NCI-H82 treated with DMSO at 0.1 percent for 48 hours (cell line): ENCODE results near the gene FCN3.
A peak's percentile ranks its signal among the peaks of the same experiment; 100 is the strongest.
"Not testable (repeated sequence)": the region's sequence is repeated elsewhere in the genome, so short reads cannot be mapped to it uniquely, and the experiment has no call there.

Source experiments
- DNase-seq: peaks from one replicate; lab custom pipeline; 2025; ENCODE audit not compliant: unreplicated experiment; lab: John Stamatoyannopoulos, UW

FCN3 gene

DNA sequence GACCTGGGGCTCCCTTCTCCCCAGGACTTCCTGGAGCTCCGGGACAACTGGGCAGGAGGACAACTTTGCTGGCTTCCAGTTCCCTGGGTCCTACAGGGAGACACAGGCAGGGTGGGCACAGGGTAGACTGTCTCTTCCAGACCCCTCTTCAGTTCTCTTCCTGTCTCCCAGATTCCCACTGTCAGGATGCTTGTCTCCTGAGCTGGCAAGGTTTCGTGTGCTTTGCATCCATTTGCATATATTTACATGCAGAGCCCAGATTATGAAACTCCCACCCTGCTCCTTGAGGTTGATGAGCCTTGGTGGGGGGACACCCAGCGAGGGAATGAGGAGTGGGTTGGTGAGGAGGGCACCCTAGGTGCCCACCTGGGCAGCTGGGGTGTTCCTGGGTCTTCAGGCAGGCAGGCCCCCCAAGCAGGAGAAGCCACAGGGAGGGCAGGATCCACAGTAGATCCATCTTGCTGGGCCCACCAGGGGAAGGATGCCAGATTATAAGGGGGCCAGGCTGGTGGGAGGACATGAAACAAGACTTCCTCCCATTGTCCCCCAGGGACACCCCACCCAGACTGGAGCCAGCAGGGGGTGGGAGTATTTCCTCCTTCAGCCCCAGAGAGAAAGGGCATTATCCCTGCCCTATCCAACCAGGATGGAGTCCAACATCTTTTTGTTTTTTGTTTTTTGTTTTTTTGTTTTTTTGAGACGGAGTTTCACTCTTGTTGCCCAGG, at the start of gene FCN3:
FCN3 (minus strand) TSS at position 463 of the 725 bp plus-strand sequence; CDS start at position 457, 6 bp downstream.
- DNase-seq = no peak

DNA sequence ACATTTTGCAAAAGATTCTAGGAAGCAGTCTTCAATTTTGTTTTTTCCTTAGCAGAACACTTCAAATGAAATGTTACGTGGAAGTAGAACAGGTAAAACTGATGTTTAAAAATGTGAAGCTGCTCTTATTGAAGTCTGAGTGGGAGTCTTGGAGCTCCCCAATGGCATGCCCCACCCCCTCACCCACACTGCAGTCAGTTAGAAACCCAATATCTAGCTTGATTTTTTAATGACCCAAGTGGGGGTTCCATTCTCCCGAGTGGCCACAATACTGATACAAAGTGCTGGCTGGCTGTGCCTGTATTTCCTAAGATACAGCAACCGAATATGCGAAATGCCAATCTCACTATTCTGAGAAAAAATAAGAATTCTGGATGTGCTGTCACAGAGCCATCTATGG, 49.1 kb upstream of the FCN3 start:
- DNase-seq = no peak

DNA sequence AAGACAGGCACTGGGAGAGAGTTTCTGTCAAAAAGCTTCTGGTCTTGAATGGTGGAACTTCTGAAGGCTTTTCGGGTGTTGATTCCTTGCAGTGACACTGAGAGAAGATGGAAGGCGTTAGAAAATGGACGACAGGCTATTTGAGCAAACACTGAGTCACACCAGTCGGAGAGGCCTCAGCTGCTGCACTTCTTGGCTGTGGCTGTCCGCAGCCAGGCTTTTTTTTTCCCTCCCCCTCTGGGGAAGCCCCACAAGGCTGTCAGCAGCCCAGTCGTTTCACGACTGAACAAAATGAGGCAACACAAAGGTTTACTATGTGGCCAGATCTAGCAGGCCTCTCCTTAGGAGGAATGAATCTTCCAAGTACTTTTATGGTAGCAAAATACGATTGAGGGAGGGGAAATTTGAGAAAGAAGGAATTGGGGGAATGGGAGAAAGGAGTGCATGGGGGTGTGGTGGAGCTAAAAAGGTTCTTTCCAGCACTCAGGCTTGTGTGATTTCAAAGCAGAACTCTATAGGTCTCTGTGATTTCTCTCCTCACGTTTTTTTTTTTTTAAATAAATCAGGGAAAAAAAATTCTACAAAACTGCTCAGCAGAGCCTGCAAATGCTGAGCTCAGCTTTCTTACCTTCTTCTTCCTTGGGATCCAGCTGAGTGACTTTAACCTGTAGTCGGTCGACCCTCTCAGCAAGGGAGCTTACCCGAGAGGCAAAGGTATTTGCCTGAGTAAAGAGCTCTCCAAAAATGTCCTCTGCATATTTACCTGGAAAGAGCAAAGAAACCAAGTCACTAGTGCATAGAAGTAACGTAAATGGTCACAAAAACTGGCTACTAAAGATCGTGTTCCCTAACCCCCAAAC, 43.9 kb upstream of the FCN3 start:
- DNase-seq = no peak

DNA sequence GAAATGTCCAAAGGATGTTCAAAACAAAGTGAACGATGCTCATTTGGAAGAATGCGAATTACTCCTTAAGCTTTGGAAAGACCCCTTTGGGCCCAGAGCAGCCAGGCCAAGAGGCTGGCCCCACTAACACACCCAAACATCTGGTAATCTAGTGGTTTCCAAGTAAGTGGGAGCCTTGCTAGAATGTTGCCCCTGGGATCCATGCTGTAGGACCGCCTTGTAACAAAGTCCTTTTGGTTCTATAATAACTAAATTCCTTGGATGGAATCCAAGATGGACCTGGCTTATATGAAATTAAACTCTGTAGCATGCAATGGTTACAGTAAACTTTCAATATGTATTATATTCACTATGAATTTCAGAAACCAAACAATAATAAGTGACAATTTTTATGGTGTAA, 43.1 kb upstream of the FCN3 start:
- no peak for DNase-seq

DNA sequence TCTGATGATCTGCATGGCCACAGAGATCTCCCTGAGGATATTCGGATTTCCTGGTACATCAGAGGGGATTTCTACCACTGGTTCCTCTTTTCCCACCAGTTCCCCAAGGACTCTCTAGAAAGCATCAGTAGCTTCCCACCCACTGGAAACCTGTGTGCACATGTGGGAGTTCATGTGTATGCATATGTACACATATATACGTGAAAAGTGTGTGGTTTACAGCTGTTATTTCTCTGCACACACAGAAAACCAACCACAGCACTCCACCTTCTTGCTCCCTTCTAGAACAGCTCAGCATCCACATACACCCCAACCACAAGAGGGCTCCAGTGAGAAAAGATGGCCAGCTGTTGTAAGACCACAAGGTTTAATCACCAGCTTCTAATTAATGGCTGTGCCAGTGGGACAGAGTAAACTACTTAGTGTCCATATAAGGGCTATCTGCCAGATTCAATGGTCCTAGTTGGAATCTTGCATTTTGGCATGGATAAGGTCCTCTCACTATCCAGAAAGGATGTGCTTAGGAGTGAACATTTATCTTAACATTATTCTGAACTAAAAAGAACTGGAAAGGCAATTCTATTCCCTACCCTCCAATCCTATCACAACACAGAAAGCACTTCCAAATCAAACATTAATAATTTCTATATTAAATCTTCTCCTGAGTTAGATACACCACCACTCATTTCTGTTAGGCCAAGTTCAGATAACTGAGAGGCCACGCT, 41.9 kb upstream of the FCN3 start:
- DNase-seq = peak; percentile 79

DNA sequence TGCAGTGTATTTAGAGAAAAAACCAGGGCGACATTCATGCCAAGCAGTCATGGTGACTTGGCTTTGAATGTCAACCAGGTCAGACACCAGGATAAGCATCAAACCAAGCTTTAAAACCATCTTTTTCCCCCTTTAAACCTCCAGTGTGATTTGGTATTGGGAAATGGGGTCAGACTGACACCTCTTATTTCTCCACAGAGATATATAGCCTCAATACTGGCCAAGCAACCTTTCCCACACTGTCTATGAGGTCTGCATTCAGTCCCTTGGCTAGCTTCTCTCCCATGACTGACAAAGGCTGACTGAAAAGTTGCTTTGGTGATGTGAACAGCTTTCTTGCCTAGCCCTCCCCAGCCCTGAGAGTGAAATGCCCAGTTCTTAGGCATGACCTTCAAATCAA, 39.5 kb upstream of the FCN3 start:
- no peak for DNase-seq

DNA sequence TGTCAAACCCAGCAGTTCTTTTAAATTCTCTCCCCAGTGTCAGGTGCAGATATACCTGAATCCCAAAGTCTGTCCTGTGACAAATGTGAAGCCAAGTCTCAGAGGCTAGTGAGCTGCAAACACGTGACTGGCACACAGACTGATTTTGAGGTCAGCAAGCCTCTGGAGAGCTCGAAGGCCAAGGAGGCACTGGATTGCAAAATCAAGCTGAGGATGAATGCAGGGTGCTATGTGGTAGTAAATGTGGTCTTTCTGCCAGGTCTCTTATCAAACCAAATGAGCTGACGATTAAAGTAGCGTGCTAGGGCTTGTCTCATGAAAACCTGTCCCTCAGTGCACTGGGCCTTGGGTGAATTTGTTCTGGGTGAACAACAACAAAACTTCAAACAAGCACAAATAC, 38.4 kb upstream of the FCN3 start:
- DNase-seq = no peak

DNA sequence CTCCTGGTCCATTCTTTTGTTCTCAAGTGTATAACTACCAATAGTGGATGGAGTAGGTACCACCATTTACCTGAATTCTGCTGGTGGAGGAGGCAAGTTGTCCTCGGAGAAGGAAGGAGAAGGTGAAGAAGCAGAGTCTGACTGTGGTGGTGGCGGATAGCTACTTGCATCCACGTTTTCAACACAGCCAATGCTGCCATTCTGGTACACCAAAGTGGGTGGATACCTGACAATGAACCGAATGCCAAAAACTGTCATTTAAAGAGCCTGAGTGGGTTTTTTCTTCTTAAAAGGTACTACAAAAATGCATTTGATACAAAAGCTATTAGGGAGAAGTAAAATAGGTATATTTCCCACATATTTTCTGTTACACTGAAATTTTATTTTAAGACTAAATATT, 37.9 kb upstream of the FCN3 start:
- no peak for DNase-seq

DNA sequence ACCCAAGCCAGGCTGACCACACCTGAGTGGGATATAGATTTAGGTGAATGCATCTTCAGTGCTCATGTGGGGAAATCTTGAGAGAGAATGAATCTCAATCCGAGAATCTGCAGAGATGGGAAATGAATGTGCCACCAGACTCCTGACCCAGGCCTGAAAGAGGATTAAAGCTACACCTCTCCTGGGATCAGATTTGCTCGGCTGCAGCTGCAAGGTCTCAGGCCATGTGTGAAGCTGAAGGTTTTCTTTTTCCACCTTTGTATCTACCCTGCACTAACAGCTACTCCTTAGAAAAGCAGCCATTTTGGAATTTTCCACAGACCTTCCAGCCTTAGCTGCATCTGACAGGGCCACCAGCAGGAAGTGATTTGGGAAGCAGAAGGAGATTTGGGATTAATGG, 36.1 kb upstream of the FCN3 start:
- DNase-seq = peak; percentile 53

DNA sequence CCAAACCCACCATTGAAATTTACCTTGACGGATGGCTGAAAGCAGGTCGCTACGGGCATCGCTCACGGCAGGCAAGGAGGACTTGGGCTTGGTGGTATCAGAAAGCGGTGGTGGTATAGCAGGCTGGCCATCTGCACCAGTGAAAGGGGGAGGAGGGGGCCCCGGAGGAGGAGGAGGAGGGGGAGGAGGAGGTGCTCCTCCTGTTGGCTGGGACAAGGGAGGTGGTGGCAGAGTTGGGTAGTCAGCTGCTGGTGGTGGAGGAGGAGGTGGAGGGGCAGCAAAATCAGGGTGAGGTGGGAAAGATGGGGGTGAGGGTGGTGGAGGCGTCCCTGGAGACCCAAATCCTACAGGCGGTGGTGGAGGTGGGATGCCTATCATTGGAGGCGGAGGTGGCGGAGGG, 35.0 kb upstream of the FCN3 start:
- no peak for DNase-seq

DNA sequence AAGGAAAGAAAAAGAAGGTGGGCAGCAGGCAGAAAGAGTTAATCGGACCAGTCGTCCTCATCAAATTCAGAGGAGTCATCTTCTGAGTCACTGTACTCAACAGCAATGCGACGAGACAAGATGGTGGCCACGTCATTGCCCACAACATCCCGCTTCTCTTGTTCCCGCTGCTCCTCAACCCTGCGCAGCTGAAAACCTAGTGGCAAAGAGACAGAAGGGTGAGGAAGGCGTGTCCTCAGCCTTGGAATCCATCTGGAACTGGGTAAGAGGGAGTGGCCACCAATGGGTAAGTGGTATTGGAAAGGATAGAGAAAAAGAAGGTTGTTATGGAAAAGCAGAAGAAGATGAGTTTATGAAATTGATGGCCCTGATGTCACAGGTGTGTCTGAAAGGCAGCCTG, 33.5 kb upstream of the FCN3 start:
- DNase-seq = no peak

DNA sequence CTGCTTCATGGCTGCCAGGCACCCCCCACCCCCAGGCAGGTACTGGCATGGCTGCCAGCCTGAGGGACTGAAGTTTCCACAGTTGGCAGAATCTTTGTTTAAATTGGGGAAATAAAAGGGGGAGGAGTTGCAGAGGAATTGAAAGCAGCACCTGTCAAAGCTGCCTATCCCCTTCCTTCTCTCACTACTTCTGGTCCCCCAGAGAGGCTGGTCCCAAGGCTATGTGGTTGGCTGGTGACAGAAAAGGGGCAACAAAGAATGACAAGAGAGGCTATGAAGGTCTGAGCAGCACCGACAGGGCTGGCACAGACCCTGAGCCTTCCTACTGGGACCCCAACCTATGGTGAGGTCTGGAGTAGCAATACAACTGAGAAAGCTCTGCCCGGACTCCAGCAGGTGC, 32.2 kb upstream of the FCN3 start:
- DNase-seq = not testable (repeated sequence)

DNA sequence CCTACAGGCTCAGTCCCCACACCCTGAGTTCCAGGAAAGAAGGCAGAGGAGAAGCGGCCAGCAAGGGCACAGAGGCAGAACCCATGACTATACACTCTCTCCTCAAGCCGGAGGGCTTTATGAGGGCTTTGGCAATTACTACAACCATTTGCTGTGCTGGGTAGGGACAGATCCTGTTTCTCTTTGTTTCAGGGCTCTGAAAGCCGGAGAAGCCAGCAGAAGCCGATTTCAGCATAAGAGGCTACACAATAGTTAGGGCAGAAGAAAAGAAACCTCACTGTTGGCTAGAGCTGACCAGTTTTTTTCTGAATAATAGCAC, 31.7 kb upstream of the FCN3 start:
- DNase-seq = no peak

DNA sequence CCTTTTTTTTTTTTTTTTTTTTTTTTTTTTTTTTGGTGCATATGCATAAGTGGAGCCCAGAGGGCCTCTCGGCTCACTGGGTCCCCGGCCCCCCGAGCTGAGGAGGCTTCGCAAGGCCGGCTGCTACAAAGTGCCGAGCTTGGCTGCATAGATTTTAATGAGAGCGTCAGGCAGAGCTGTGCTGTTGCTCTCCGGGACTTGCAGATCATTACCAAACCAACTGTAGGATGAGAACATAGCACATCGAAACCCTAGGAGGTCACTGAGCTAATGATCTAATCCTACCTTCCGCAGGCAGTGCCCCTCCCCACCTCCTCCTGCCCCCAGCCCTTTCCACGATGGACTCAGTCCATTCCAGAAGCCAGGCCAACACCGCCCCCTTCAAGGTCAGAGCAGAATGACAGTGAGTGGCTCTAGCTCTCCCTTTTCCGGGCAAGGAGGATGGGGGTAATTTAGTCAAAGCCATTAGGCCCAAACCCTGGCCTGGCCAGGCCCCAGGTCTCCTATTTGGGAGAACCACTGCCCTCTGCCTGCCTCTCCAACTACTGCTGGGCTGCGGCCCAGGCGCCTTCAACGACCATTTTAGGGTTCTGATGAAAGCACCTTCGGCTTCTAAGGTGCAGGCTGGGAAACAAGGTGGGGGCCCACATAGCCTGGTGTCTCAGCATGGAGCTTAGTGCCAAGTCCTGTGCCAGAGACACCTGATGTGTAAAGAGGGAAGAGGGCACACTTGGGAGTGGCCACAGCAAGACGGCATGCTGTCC, 31.2 kb upstream of the FCN3 start:
- DNase-seq = not testable (repeated sequence)

DNA sequence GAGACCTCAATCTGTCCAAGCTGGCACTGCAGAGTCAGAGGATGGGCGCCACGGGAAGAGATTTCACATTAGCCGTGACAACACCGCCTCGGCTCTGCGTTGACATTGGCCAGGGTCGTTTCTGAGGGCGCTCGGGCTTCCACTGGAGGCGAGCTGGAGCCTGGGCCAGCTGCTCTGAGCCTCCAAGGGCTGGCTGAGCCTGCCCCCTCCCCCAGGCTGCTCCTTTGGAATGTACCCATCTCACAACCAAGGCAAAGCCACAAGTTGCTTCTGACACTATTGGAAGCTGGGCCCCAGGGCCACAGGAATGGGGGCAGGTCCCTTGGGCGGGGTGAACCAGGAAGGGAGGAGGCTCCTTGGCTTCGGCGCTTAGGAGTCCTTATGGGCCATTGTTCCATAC, 30.4 kb upstream of the FCN3 start:
- DNase-seq = no peak

DNA sequence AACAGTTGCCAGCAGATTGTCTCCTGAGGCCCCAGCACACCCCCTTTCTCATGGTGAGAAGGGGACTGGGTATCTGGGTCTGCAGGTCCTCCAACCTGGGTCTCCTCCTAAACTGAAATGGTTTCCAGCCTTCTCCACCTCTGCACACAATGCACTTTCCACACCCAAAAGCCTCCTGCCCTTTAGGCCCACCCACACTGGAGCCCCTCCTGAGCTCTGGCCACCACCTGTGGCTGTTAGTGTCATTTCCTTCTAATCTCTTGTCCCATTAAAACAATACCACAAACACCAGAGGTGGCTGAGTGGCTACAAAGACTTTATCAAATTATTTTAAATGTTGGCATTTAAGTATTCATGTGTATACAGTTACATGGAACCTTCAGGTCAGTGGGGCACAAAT, 29.3 kb upstream of the FCN3 start:
- DNase-seq = no peak

DNA sequence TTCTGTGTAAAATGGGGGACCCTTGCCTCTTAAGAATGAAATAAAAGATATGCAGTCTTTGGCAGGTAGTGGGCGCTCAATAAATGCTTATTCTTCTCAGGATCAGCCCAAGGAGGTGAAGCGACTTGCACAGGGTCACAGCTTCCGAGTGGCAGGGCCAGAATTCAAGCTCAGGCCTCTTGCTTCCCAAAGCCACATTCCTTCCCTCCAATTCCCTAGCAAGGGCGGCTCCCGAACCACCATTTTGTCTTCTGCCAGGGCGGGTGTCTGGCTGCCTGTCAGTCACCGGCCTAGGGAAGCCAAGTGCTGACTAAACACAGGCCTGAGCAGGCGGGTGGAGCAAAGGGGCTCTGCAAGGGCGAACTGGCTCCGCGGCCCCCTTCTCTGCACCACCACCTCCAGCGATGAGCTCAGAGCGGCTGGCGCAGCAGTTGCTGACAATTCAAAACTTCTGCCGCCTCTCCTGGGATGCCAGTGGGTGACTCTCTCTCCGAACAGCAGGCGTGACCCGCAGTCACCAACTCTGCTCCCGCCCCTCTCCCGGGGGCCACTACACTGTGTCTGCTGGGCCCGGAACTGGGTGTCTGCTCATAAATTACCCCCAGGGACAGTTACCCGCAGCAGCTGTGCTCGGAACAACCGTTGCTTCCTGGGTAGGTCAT, 28.6 kb upstream of the FCN3 start:
- DNase-seq = no peak

DNA sequence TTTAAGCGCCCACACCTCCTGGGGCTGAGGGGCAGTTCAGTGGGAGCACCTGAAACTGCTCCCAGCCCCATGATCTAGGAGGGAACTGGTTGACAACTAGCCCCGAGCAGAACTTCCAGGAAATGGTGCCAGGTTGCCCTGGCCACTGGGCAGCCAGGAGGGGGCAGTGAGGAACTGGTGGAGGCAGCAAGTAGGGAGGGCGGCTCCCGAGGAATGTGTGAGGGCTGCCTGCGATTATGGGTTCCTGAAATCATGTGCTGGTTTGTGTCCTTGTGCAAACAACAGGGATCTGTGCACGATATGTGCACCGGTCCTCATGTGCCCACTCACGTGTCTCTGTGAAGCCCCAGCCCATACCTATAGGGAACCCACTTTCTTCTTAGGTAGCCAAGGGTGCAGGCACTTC, 27.7 kb upstream of the FCN3 start:
- no peak for DNase-seq

DNA sequence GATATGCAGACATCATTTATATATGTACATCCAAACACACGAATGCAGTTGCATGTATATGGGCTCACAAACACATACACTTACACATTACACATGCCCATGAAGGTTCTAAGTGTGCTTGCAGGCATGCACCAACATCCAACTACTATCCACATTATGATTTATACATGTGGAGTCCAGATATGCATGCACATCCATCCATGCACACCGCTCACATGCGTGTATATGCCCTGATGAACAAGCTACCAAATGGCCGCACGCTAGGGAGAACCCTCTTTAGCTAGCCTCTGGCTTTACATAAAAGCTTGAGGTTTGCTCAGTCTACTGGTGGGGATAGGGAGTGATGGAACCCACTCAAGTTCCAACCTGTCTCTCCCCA, 26.3 kb upstream of the FCN3 start:
- no peak for DNase-seq

DNA sequence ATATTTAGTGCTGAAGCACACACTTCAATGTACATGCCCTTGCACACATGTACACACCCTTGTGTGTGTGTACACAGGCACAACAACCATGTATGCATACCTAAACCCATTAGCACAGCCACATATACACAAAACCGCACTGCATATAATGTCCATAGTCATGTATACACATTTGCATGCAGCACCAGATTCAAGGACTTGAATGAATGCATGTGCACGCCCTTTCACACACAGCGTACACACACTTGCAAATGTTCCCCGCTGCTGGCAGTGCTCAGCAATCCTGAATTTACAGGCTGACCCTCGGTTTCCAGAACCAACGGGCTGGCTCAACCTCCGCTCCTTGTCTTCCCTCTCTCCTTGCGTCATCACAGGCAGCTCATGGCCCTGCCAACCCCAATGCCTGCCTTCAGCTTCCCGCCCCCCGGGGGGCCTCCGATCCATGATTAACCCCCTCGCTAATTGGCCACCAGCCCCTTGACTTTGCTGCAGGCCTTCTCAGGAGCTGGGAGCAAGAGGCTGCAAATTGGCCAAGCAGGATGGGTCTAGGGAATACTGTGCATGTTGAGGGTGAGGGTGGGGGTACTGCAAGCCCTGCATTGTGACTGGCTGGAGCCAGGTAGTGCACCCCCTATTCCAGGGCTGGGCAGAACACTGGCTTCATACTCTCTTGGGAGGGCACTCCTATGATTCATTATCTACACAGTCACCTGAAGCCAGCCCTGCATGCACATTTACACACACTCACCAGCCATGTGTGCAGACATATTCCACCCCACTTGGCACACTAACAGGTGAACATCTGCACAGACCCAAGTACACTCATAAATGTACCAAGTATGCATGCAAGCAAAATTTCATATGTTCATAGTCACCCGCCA, 25.7 kb upstream of the FCN3 start:
- no peak for DNase-seq
